NCI-H2196 treated with DMSO at 0.1 percent for 48 hours (cell line): ENCODE data around the gene REV1.

Experiments used
- DNase-seq: peaks from one replicate; lab custom pipeline; 2025; ENCODE audit not compliant: unreplicated experiment; lab: John Stamatoyannopoulos, UW

The REV1 gene

DNA sequence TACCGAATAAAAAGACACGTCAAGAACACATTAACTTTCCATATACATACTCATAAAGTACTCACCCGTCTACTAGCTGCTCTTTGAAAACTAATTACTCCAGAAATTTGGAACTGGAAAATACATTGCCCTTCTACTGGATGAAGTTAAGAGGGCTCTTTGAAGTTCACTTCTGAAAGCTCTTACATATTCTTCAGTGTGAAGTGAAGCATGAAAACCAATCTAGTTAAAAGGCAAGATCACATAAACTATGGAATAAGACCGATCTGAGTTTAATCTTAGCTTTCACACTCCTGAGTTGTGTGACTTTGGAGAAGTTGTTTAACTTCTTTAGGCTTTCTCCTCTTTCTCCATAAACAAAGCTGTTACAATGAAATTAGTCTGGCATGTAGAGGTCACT is 38.5 kb downstream of the REV1 start:
- no peak for DNase-seq

GRCh38 chr2:99450199-99450598 is 39.6 kb downstream of the REV1 start:
- DNase-seq: no peak

GRCh38 chr2:99448556-99448955 is 41.3 kb downstream of the REV1 start:
- DNase-seq: no peak

- no peak for DNase-seq
Observed at GRCh38 chr2:99445065-99445464, 44.8 kb downstream of the REV1 start.

DNA sequence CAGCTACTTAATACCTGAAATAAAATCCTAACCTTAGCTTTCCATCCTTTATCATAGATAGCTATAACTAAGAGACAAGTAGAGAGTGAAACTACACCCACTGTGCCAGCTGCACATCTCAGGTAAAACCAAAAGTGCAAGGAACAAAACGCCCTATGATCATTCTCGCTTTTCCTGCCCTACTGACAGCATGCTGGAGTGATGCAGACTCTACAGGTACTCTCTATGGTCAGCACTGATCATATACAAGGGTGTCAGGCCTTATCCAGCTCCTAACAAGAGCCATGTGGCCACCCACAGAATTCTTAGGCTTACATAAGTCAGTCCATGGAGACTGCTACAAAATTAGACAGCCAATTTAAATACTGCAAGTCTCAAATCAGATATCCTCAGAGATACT is 45.6 kb downstream of the REV1 start:
- no peak for DNase-seq

GRCh38 chr2:99442837-99443236 is 47.0 kb downstream of the REV1 start:
- DNase-seq: no peak

DNA sequence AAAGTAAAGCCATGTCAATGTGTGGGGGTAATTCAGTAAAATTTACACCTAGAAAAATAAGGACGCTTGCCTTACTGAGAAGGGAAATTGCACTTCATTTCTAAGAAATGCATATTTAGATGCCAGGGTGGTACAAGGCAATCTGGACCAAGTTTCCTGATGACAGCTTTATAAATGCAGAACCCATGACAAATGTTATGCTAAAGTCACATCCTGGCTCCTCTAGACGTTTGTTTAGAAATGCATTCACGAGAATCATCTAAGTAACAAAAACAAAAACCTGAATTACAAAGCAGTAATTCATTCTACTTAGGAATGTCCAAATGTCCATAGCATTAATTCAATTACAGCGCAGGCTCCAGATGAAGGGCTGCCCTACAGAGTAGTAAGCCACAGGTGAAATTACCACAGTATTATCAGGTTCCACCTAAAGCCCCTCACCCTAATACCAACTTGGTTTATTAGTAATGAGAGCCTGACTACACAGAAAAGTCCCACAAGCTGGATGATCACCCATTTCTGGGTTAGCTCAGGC is 49.8 kb downstream of the REV1 start:
- DNase-seq: no peak

DNA sequence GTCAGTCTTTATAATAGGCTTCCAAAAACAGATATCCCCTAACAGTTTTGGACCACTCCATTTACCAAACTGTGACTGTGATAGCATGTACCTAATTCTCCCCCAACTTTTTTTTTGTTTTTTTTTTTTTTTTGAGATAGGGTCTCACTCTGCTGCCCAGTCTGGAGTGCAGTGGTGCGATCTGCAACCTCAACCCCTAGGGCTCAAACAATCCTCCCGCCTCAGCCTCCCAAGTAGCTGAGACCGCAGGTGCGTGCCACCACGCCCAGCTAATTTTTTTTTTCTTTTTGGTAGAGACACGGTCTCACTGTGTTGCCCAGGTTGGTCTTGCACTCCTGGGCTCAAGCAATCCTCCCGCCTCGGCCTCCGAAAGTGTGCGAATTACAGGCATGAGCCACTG is 52.9 kb downstream of the REV1 start:
- DNase-seq: no peak

- no peak for DNase-seq
Observed at GRCh38 chr2:99433340-99433739, 56.5 kb downstream of the REV1 start.

DNA sequence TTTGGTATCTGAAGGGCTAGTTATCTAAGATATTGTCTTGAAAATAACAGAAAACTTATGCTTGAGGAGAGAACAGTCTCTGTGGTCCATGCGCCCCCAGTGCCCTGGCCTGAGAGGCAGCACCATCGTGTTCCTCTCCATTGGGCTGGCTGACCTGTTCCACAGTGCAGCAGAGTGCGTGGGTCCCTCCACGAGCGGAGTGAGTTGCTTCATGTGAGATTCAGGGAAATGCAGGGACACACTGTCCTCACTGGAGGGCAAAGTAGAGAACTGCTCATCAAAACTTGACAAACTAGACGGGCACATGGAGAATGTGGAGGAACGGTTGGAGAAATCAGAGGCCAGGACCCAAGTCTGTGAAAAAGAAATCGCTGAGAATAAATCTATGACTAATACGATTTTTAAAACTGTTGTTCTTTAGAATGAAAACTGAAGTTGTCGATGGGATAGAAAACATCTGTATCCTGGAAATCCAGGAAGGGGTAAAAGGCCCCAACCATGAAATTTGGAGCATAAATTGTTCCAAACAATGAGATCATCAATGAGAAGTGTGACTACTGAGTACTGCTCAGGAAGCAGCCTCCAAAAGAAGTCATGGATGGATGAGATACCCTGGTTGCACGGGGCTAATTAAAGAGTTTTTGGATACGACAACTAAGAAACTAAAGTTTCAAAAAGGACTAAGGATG is 58.1 kb downstream of the REV1 start:
- DNase-seq: no peak

- DNase-seq: no peak
Observed at GRCh38 chr2:99430614-99431291, 59.1 kb downstream of the REV1 start.

GRCh38 chr2:99425022-99425421 is 64.8 kb downstream of the REV1 start:
- DNase-seq: no peak

DNA sequence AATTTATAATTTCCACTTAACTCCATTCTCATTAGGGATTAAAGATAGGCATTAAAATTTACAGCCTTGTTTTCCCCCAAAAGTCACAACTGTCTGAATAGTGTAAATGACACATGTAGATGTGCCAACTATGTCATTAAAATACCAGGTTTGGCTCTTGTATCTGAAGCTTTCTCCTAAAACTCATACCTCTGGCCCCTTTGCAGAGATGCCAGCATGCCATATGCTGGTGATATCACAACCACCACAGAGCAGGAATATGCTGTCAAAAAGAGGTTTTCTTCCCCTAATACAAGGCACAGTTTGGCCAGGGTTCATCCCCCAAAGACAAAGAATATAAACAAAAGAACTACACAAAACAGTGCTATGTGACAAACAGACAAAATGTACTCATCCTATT is 65.4 kb downstream of the REV1 start:
- DNase-seq: no peak

DNA sequence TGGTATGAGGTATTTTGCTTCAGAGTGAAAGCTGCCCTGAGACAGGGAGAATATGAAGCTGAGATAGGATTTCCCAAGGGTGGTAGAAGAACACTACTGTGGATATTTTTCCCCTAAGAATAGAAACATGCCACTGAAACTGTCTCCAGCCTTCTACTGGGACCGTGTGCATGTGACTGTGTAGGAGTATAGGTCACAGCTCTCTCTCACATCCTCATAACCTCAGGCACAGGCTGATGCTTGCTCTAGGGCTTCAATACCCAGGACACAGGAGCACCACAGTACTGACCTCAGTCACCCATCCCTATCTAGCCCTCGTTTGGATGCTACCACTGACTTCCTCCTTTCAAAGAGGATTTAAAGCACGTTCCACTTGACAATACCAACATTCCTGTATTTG is 67.2 kb downstream of the REV1 start:
- DNase-seq: no peak

- DNase-seq: no peak
Observed at GRCh38 chr2:99421469-99421868, 68.3 kb downstream of the REV1 start.

DNA sequence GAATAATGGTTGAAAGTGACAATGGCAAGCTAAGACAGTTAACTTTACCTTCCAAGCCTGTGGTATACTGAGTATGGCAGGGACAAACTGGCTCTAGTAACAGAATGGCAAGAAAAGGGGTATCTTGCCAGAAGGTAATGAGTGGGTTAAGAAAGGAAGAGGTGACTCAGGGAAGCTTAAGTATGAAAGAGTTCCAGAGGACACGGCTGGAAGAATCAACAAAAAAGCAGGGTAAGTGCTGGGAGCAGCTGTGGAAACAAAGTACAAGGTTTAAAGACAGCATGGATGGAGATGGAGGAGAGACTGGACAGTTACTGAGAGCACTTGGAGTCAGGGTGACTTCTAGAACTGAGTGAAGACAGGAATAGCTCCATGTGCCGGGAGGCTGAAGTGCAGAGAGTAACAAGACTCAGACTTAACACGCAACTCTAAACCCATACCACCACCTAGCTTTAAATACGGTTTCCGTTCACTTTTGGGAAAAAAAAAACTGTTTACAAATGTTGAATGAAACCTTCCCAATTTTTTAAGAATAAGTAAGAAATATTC is 69.0 kb downstream of the REV1 start:
- no peak for DNase-seq

- DNase-seq: no peak
Observed at GRCh38 chr2:99420031-99420430, 69.8 kb downstream of the REV1 start.

- no peak for DNase-seq
Observed at GRCh38 chr2:99417396-99417795, 72.4 kb downstream of the REV1 start.

DNA sequence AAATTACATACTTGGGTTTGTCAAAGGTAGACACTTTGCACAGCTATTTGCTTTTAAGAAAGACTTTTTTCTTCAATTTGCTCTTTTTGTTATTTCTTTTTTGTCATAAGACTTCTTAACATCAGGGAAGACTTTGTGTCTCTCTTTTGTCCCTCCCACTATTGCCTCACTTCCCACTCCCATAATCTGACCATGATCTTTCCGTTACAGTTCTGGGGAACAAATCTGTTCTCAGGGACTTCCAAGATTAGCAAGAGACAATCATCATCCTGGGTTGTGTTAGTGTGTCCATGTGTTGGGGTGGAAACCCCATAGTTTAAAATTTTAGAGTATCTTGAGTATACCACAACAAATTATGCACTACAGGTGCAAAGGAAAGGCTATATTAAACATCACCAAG is 75.3 kb downstream of the REV1 start:
- no peak for DNase-seq

- DNase-seq: no peak
Observed at GRCh38 chr2:99410276-99410675, 79.5 kb downstream of the REV1 start.

DNA sequence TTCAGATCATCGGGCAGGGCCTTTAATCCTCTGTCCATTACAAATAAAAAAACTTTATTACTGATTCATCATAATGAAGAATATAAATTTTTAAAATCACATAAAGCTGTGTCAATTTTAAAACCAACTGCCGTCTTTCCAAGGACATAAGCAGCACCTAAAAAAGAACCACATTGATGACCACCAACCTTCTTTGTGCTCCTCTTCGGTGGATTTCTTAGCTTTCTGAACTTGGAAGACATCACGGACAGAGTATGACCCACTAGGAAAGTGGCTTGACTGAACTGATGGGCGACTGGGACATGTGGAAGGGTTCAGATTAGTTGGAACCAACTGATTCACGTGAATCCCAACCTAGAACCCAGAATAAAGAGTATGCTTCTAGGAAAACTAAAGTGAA is 83.7 kb downstream of the REV1 start:
- DNase-seq: no peak
